Naive thymus-derived CD4-positive, alpha-beta T cell (primary cell): ENCODE measurements around the gene USP35. TPM values are rescaled to one million over a fixed set of nuclear protein-coding genes. Genes with fewer than 3 reads are reported as not detected.

ENCODE experiments used
- ATAC-seq: fragments of 150-1000 bp; cut with Tn5 transposase; 2 replicates; pipeline ENCODE4 v1.10.0; 2021; ENCODE audit warnings: mild to moderate bottlenecking, moderate library complexity
- CTCF ChIA-PET: fragments of 350-600 bp; sonication (Branson Sonifier 250); formaldehyde crosslinking; loops from one replicate; lab custom pipeline; 2021; ENCODE audit warnings: antibody characterized with exemption; lab: Charles Lee
- POLR2A ChIA-PET: fragments of 350-600 bp; sonication (Branson Sonifier 250); formaldehyde crosslinking; loops from one replicate; lab custom pipeline; 2021; ENCODE audit warnings: antibody characterized with exemption, inconsistent platforms; lab: Charles Lee
- DNase-seq, 9 donors: peaks; one replicate each; pipeline versions ENCODE4 v3.0.0 to v3.0.0-alpha.2; 2020 to 2022; ENCODE audit warnings: mixed read lengths in 1 of 9
- H3K27ac ChIP-seq: one replicate; pipeline ENCODE4 v1.7.0; 2013; ENCODE audit warnings: mild to moderate bottlenecking, low read depth, low read length, moderate library complexity
- H3K27me3 ChIP-seq, 2 donors: one replicate each; pipeline ENCODE4 v1.7.0; 2013; ENCODE audit warnings: low read length in 2 of 2, mild to moderate bottlenecking in 2 of 2, moderate library complexity in 2 of 2; ENCODE audit not compliant: control insufficient read depth in 2 of 2, insufficient read depth in 2 of 2
- H3K36me3 ChIP-seq, 3 experiments: 1 replicate in 2 of 3; 2 replicates in 1 of 3; pipeline ENCODE4 v1.7.0; 2013; ENCODE audit warnings: low read length in 3 of 3, mild to moderate bottlenecking in 3 of 3, moderate library complexity in 1 of 3; ENCODE audit not compliant: insufficient read depth in 3 of 3, control insufficient read depth in 2 of 3
- H3K4me1 ChIP-seq, 2 donors: one replicate each; pipeline ENCODE4 v1.7.0; 2013; ENCODE audit warnings: low read length in 2 of 2, mild to moderate bottlenecking in 2 of 2, moderate library complexity in 1 of 2; ENCODE audit not compliant: control insufficient read depth in 2 of 2, insufficient read depth in 2 of 2
- H3K4me3 ChIP-seq: 2 replicates; pipeline ENCODE4 v1.7.0; 2013; ENCODE audit warnings: mild to moderate bottlenecking, low read length
- H3K9me3 ChIP-seq, 3 experiments: 1 replicate in 2 of 3; 2 replicates in 1 of 3; pipeline ENCODE4 v1.7.0; 2013; ENCODE audit warnings: low read length in 3 of 3; ENCODE audit not compliant: control insufficient read depth in 2 of 3
- H3K27ac Mint-ChIP-seq, 9 donors: one replicate each; pipeline ENCODE4 v1.8.0; 2020 to 2022; ENCODE audit warnings: mixed read lengths in 9 of 9, mild to moderate bottlenecking in 8 of 9, moderate library complexity in 5 of 9, inconsistent platforms in 2 of 9
- H3K27me3 Mint-ChIP-seq, 5 donors: one replicate each; pipeline ENCODE4 v1.8.0; 2021 to 2022; ENCODE audit warnings: mixed read lengths in 5 of 5, mild to moderate bottlenecking in 1 of 5
- H3K36me3 Mint-ChIP-seq, 5 donors: one replicate each; pipeline ENCODE4 v1.8.0; 2020 to 2022; ENCODE audit warnings: mixed read lengths in 5 of 5, mild to moderate bottlenecking in 3 of 5, inconsistent platforms in 1 of 5
- H3K4me1 Mint-ChIP-seq, 7 donors: one replicate each; pipeline ENCODE4 v1.8.0; 2020 to 2022; ENCODE audit warnings: mixed read lengths in 7 of 7, mild to moderate bottlenecking in 3 of 7, inconsistent platforms in 1 of 7
- H3K4me3 Mint-ChIP-seq, 10 donors: one replicate each; pipeline ENCODE4 v1.8.0; 2020 to 2022; ENCODE audit warnings: mild to moderate bottlenecking in 10 of 10, mixed read lengths in 10 of 10, moderate library complexity in 6 of 10, inconsistent platforms in 2 of 10
- H3K9me3 Mint-ChIP-seq, 11 donors: one replicate each; pipeline ENCODE4 v1.8.0; 2020 to 2022; ENCODE audit warnings: mixed read lengths in 11 of 11, mild to moderate bottlenecking in 4 of 11, inconsistent platforms in 1 of 11, moderate library complexity in 1 of 11
- intact Hi-C, 2 donors: fragments of 100-400 bp; cut with micrococcal nuclease; formaldehyde crosslinking; loops; one replicate each; pipeline ENCODE4 v1.15.1; 2023
- polyA plus RNA-seq, 2 donors: library from polyadenylated mRNA; unstranded; fragments of 300-500 nt; fragmentation: Illumina TruSeq; gene quantifications; one replicate each; pipeline ENCODE4 v1.2.3, GENCODE V29; 2021
- total RNA-seq, 6 experiments: library from RNA in 5 of 6; stranded (reverse) in 5 of 6; gene quantifications; 1 replicate in 5 of 6; 2 replicates in 1 of 6; pipeline ENCODE4 v1.2.3 and lab custom pipeline; 2021 to 2026

Gene USP35
- total and polyA plus RNA-seq, 7 experiments from 2014 or later: 1.2 to 19.2 (median 13.2) TPM

GRCh38 chr11:78213526-78214330 lies 25.0 kb downstream of the USP35 start:
- H3K4me1 Mint-ChIP-seq: peaks cover 6 to 28% (median 20%) of the 10 kb centered on the region in 7 donors
- ATAC-seq (no peak), DNase-seq (no peak)
- H3K27ac ChIP-seq: no peak overlapping the region
- ChIA-PET CTCF (no interaction called here), POLR2A (interaction anchor here (1.3 kb wide), 1 partner anchor 11 kb away, joined by 4 read pairs; no protein-coding TSS in a partner anchor)
- H3K36me3 ChIP-seq: peaks cover 0 to 46% (median 0%) of the 10 kb centered on the region in 3 experiments
- H3K27me3 ChIP-seq: no peaks in the 10 kb centered on the region
- H3K4me3 ChIP-seq: no peak overlapping the region
- H3K36me3 Mint-ChIP-seq: peaks cover 21 to 60% (median 52%) of the 10 kb centered on the region in 5 donors
- H3K4me3 Mint-ChIP-seq: no peak overlapping the region
- no peaks in the 10 kb centered on the region for H3K4me1 ChIP-seq
- intact Hi-C loops: no loop called here
- H3K27me3 Mint-ChIP-seq: no peaks in the 10 kb centered on the region
- no peaks in the 10 kb centered on the region for H3K9me3 Mint-ChIP-seq
- no peaks in the 10 kb centered on the region for H3K9me3 ChIP-seq
- peak overlapping the region in 1 of 9 donors; percentile 12 for H3K27ac Mint-ChIP-seq

GRCh38 chr11:78214331-78215194 lies 25.8 kb downstream of the USP35 start:
- H3K27me3 ChIP-seq: no peaks in the 10 kb centered on the region
- Mint-ChIP-seq H3K27me3 (no peaks in the 10 kb centered on the region), H3K4me1 (peaks cover 6 to 28% (median 16%) of the 10 kb centered on the region in 7 donors), H3K9me3 (no peaks in the 10 kb centered on the region), H3K36me3 (peaks cover 14 to 52% (median 47%) of the 10 kb centered on the region in 5 donors), H3K4me3 (no peak overlapping the region), H3K27ac (peak overlapping the region in 2 of 9 donors; percentile 17 to 55)
- ATAC-seq: no peak
- no peaks in the 10 kb centered on the region for H3K9me3 ChIP-seq
- no peak overlapping the region for H3K27ac ChIP-seq
- intact Hi-C loops: no loop called here
- peaks cover 0 to 38% (median 0%) of the 10 kb centered on the region in 3 experiments for H3K36me3 ChIP-seq
- ChIA-PET CTCF (no interaction called here), POLR2A (interaction anchor here (1.3 kb wide), 1 partner anchor 12 kb away, joined by 4 read pairs; no protein-coding TSS in a partner anchor)
- no peak for DNase-seq
- no peak overlapping the region for H3K4me3 ChIP-seq
- no peaks in the 10 kb centered on the region for H3K4me1 ChIP-seq

GRCh38 chr11:78216021-78216420 lies 27.3 kb downstream of the USP35 start:
- ChIA-PET POLR2A (interaction anchor here (1.1 kb wide), 1 partner anchor 15 kb away, joined by 3 read pairs; no protein-coding TSS in a partner anchor), CTCF (no interaction called here)
- Histone ChIP-seq H3K27ac (no peak overlapping the region), H3K4me3 (no peak overlapping the region), H3K36me3 (peaks cover 0 to 25% (median 0%) of the 10 kb centered on the region in 3 experiments), H3K27me3 (no peaks in the 10 kb centered on the region), H3K4me1 (no peaks in the 10 kb centered on the region), H3K9me3 (no peaks in the 10 kb centered on the region)
- ATAC-seq: no peak
- no peaks in the 10 kb centered on the region for H3K27me3 Mint-ChIP-seq
- intact Hi-C loops: no loop called here
- H3K27ac Mint-ChIP-seq: no peak overlapping the region
- no peak for DNase-seq
- H3K4me1 Mint-ChIP-seq: peaks cover 8 to 26% (median 17%) of the 10 kb centered on the region in 7 donors
- no peak overlapping the region for H3K4me3 Mint-ChIP-seq
- H3K9me3 Mint-ChIP-seq: no peaks in the 10 kb centered on the region
- H3K36me3 Mint-ChIP-seq: peaks cover 9 to 45% (median 34%) of the 10 kb centered on the region in 5 donors

GRCh38 chr11:78216571-78217287 lies 28.0 kb downstream of the USP35 start:
- peak overlapping the region in 6 of 9 donors; percentile 23 to 95 (median 54) for H3K27ac Mint-ChIP-seq

GRCh38 chr11:78217650-78218541 lies 29.2 kb downstream of the USP35 start:
- no peak overlapping the region for H3K4me3 Mint-ChIP-seq
- H3K4me1 Mint-ChIP-seq: peaks cover 0 to 24% (median 6%) of the 10 kb centered on the region in 7 donors
- Histone ChIP-seq H3K9me3 (no peaks in the 10 kb centered on the region), H3K4me3 (no peak overlapping the region), H3K36me3 (peaks cover 0 to 25% (median 0%) of the 10 kb centered on the region in 3 experiments), H3K4me1 (no peaks in the 10 kb centered on the region), H3K27ac (no peak overlapping the region), H3K27me3 (no peaks in the 10 kb centered on the region)
- H3K27me3 Mint-ChIP-seq: no peaks in the 10 kb centered on the region
- CTCF ChIA-PET: no interaction called here
- no peaks in the 10 kb centered on the region for H3K9me3 Mint-ChIP-seq
- POLR2A ChIA-PET: no interaction called here
- peaks cover 0 to 43% (median 17%) of the 10 kb centered on the region in 5 donors for H3K36me3 Mint-ChIP-seq
- intact Hi-C loops: no loop called here
- ATAC-seq (no peak), DNase-seq (peak in 1 of 9 donors; percentile 16)
- H3K27ac Mint-ChIP-seq: peak overlapping the region in 4 of 9 donors; percentile 3 to 77 (median 24)

More at GRCh38 chr11:78216571-78217287, 28.0 kb downstream of the USP35 start:
- Histone ChIP-seq H3K27me3 (no peaks in the 10 kb centered on the region), H3K9me3 (no peaks in the 10 kb centered on the region), H3K27ac (no peak overlapping the region), H3K4me1 (no peaks in the 10 kb centered on the region), H3K36me3 (peaks cover 0 to 25% (median 0%) of the 10 kb centered on the region in 3 experiments), H3K4me3 (no peak overlapping the region)
- intact Hi-C loops: no loop called here
- CTCF ChIA-PET: no interaction called here
- H3K27me3 Mint-ChIP-seq: no peaks in the 10 kb centered on the region
- no peak overlapping the region for H3K4me3 Mint-ChIP-seq
- no peak for ATAC-seq
- POLR2A ChIA-PET: interaction anchor here (1.1 kb wide), 1 partner anchor 16 kb away, joined by 3 read pairs; no protein-coding TSS in a partner anchor
- no peak for DNase-seq
- H3K36me3 Mint-ChIP-seq: peaks cover 4 to 45% (median 27%) of the 10 kb centered on the region in 5 donors
- no peaks in the 10 kb centered on the region for H3K9me3 Mint-ChIP-seq
- H3K4me1 Mint-ChIP-seq: peaks cover 8 to 29% (median 15%) of the 10 kb centered on the region in 7 donors
